Hepatocyte (in vitro differentiated cells): ENCODE measurements around the gene FKRP.

Experiments used
- EZH2 ChIP-seq: fragments of 200-600 bp; sonication (generic); IDR thresholded peaks from 2 replicates; pipeline ENCODE4 v1.6.1; 2016; ENCODE audit warnings: antibody characterized with exemption, mild to moderate bottlenecking, borderline replicate concordance
- EZH2phosphoT487 ChIP-seq: fragments of 200-600 bp; sonication (generic); IDR thresholded peaks from one replicate; pipeline ENCODE4 v1.6.1; 2018; ENCODE audit warnings: antibody characterized with exemption, mild to moderate bottlenecking, low read depth, moderate library complexity; ENCODE audit not compliant: unreplicated experiment, severe bottlenecking
- TF ChIP-seq, protein P1 (sequence below): fragments of 200-600 bp; sonication (generic); IDR thresholded peaks from 2 replicates; pipeline ENCODE4 v1.5.1; 2016; ENCODE audit warnings: antibody characterized with exemption, mild to moderate bottlenecking; ENCODE audit not compliant: poor library complexity

- TF ChIP-seq, protein P1, sequence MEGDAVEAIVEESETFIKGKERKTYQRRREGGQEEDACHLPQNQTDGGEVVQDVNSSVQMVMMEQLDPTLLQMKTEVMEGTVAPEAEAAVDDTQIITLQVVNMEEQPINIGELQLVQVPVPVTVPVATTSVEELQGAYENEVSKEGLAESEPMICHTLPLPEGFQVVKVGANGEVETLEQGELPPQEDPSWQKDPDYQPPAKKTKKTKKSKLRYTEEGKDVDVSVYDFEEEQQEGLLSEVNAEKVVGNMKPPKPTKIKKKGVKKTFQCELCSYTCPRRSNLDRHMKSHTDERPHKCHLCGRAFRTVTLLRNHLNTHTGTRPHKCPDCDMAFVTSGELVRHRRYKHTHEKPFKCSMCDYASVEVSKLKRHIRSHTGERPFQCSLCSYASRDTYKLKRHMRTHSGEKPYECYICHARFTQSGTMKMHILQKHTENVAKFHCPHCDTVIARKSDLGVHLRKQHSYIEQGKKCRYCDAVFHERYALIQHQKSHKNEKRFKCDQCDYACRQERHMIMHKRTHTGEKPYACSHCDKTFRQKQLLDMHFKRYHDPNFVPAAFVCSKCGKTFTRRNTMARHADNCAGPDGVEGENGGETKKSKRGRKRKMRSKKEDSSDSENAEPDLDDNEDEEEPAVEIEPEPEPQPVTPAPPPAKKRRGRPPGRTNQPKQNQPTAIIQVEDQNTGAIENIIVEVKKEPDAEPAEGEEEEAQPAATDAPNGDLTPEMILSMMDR: peak; percentile 92
- TF ChIP-seq EZH2phosphoT487: no peak
- TF ChIP-seq EZH2: no peak
Observed at GRCh38 chr19:46728693-46729339, 17.0 kb upstream of the FKRP start.
